BLaER1 (cell line): Measurements from ENCODE around the gene AKAP6.
"Not testable (repeated sequence)": the region's sequence is repeated elsewhere in the genome, so short reads cannot be mapped to it uniquely, and the experiment has no call there.

ENCODE experiments used
- H3K27ac ChIP-seq: shearing (Covaris generic); formaldehyde crosslinking; 2 replicates; pipeline ENCODE4 v1.8.1; 2022
- H3K27me3 ChIP-seq: shearing (Covaris generic); formaldehyde crosslinking; 2 replicates; pipeline ENCODE4 v1.8.1; 2022
- H3K36me3 ChIP-seq: shearing (Covaris generic); formaldehyde crosslinking; 2 replicates; pipeline ENCODE4 v1.8.1; 2022
- H3K4me1 ChIP-seq: shearing (Covaris generic); formaldehyde crosslinking; 2 replicates; pipeline ENCODE4 v1.8.1; 2022
- H3K4me2 ChIP-seq: shearing (Covaris generic); formaldehyde crosslinking; 2 replicates; pipeline ENCODE4 v1.8.1; 2022
- H3K4me3 ChIP-seq: shearing (Covaris generic); formaldehyde crosslinking; 2 replicates; pipeline ENCODE4 v1.8.1; 2022
- H3K9ac ChIP-seq: shearing (Covaris generic); formaldehyde crosslinking; 2 replicates; pipeline ENCODE4 v1.8.1; 2022
- H3K9me3 ChIP-seq: shearing (Covaris generic); formaldehyde crosslinking; 2 replicates; pipeline ENCODE4 v1.8.1; 2022
- H4K20me1 ChIP-seq: shearing (Covaris generic); formaldehyde crosslinking; 2 replicates; pipeline ENCODE4 v1.8.1; 2022
- Cebpa-rat ChIP-seq: shearing (Covaris generic); IDR thresholded peaks from 2 replicates; pipeline ENCODE4 v1.8.1; 2022

Gene AKAP6

GRCh38 chr14:32382704-32383103 is 53.6 kb downstream of the AKAP6 start:
- Histone ChIP-seq H3K4me3 (no peak overlapping the region), H4K20me1 (no peaks in the 10 kb centered on the region)

GRCh38 chr14:32383364-32384009 is 54.4 kb downstream of the AKAP6 start:
- no peaks in the 10 kb centered on the region for H4K20me1 ChIP-seq

More at GRCh38 chr14:32382704-32383103, 53.6 kb downstream of the AKAP6 start:
- no peak for TF ChIP-seq Cebpa-rat
- Histone ChIP-seq H3K4me2 (no peak overlapping the region), H3K27me3 (no peaks in the 10 kb centered on the region), H3K9ac (no peak overlapping the region), H3K36me3 (no peaks in the 10 kb centered on the region), H3K9me3 (no peaks in the 10 kb centered on the region), H3K4me1 (peaks cover 6% of the 10 kb centered on the region; the same call in 1 of the 2 replicates), H3K27ac (no peak overlapping the region)

GRCh38 chr14:32384464-32384863 is 55.4 kb downstream of the AKAP6 start:
- no peaks in the 10 kb centered on the region for H3K9me3 ChIP-seq
- no peak for TF ChIP-seq Cebpa-rat
- H3K36me3 ChIP-seq = no peaks in the 10 kb centered on the region
- no peaks in the 10 kb centered on the region for H4K20me1 ChIP-seq
- H3K27ac ChIP-seq = no peak overlapping the region
- H3K9ac ChIP-seq = no peak overlapping the region
- H3K27me3 ChIP-seq = no peaks in the 10 kb centered on the region
- H3K4me1 ChIP-seq = peaks cover 2% of the 10 kb centered on the region; the same call in 1 of the 2 replicates
- H3K4me2 ChIP-seq = no peak overlapping the region
- H3K4me3 ChIP-seq = no peak overlapping the region

More at GRCh38 chr14:32383364-32384009, 54.4 kb downstream of the AKAP6 start:
- H3K27ac ChIP-seq = no peak overlapping the region
- H3K4me2 ChIP-seq = no peak overlapping the region
- TF ChIP-seq Cebpa-rat = no peak
- H3K9me3 ChIP-seq = no peaks in the 10 kb centered on the region
- H3K4me3 ChIP-seq = no peak overlapping the region
- no peaks in the 10 kb centered on the region for H3K36me3 ChIP-seq
- H3K9ac ChIP-seq = no peak overlapping the region
- H3K27me3 ChIP-seq = no peaks in the 10 kb centered on the region
- peaks cover 6% of the 10 kb centered on the region; the same call in 1 of the 2 replicates for H3K4me1 ChIP-seq

- H3K27ac ChIP-seq, H3K36me3 ChIP-seq, H3K9ac ChIP-seq, H3K4me2 ChIP-seq, H3K9me3 ChIP-seq, H3K4me1 ChIP-seq, H3K4me3 ChIP-seq, H4K20me1 ChIP-seq, H3K27me3 ChIP-seq: not testable (repeated sequence)
These were observed 58.2 kb downstream of the AKAP6 start for GRCh38 chr14:32387295-32387694.

GRCh38 chr14:32393119-32393518 is 64.0 kb downstream of the AKAP6 start:
- H3K9ac ChIP-seq = no peak overlapping the region
- H3K4me2 ChIP-seq = no peak overlapping the region
- H3K27ac ChIP-seq = no peak overlapping the region
- no peaks in the 10 kb centered on the region for H3K36me3 ChIP-seq
- H4K20me1 ChIP-seq = no peaks in the 10 kb centered on the region
- no peak for TF ChIP-seq Cebpa-rat
- H3K4me3 ChIP-seq = no peak overlapping the region
- H3K9me3 ChIP-seq = no peaks in the 10 kb centered on the region
- no peaks in the 10 kb centered on the region for H3K27me3 ChIP-seq
- no peaks in the 10 kb centered on the region for H3K4me1 ChIP-seq

- Histone ChIP-seq H3K27ac (no peak overlapping the region), H4K20me1 (no peaks in the 10 kb centered on the region), H3K9ac (no peak overlapping the region), H3K4me2 (no peak overlapping the region), H3K9me3 (no peaks in the 10 kb centered on the region), H3K36me3 (no peaks in the 10 kb centered on the region), H3K27me3 (no peaks in the 10 kb centered on the region), H3K4me3 (no peak overlapping the region), H3K4me1 (no peaks in the 10 kb centered on the region)
- TF ChIP-seq Cebpa-rat = no peak
These were observed 64.9 kb downstream of the AKAP6 start for GRCh38 chr14:32394038-32394437.

GRCh38 chr14:32396885-32397284 is 67.8 kb downstream of the AKAP6 start:
- Histone ChIP-seq H3K9me3 (no peaks in the 10 kb centered on the region), H3K4me2 (no peak overlapping the region), H3K9ac (no peak overlapping the region), H4K20me1 (no peaks in the 10 kb centered on the region), H3K4me1 (no peaks in the 10 kb centered on the region), H3K27me3 (no peaks in the 10 kb centered on the region), H3K36me3 (no peaks in the 10 kb centered on the region), H3K27ac (no peak overlapping the region), H3K4me3 (no peak overlapping the region)
- no peak for TF ChIP-seq Cebpa-rat

- no peak overlapping the region for H3K27ac ChIP-seq
- no peak overlapping the region for H3K4me3 ChIP-seq
- H3K27me3 ChIP-seq = no peaks in the 10 kb centered on the region
- H3K36me3 ChIP-seq = no peaks in the 10 kb centered on the region
- H4K20me1 ChIP-seq = no peaks in the 10 kb centered on the region
- H3K4me2 ChIP-seq = no peak overlapping the region
- H3K9ac ChIP-seq = no peak overlapping the region
- no peaks in the 10 kb centered on the region for H3K9me3 ChIP-seq
- H3K4me1 ChIP-seq = no peaks in the 10 kb centered on the region
- TF ChIP-seq Cebpa-rat = no peak
These were observed 69.0 kb downstream of the AKAP6 start for GRCh38 chr14:32397861-32398640.

- Histone ChIP-seq H4K20me1 (no peaks in the 10 kb centered on the region), H3K9me3 (no peaks in the 10 kb centered on the region), H3K9ac (no peak overlapping the region), H3K36me3 (no peaks in the 10 kb centered on the region), H3K4me3 (no peak overlapping the region), H3K27ac (no peak overlapping the region), H3K27me3 (no peaks in the 10 kb centered on the region), H3K4me2 (no peak overlapping the region), H3K4me1 (no peaks in the 10 kb centered on the region)
- TF ChIP-seq Cebpa-rat = no peak
These were observed 70.8 kb downstream of the AKAP6 start for GRCh38 chr14:32399920-32400319.

GRCh38 chr14:32400480-32400879 is 71.4 kb downstream of the AKAP6 start:
- H3K36me3 ChIP-seq = no peaks in the 10 kb centered on the region
- no peaks in the 10 kb centered on the region for H3K9me3 ChIP-seq
- no peaks in the 10 kb centered on the region for H3K27me3 ChIP-seq
- no peak overlapping the region for H3K27ac ChIP-seq
- no peak overlapping the region for H3K4me2 ChIP-seq
- no peak overlapping the region for H3K9ac ChIP-seq
- H4K20me1 ChIP-seq = no peaks in the 10 kb centered on the region
- H3K4me3 ChIP-seq = no peak overlapping the region
- no peaks in the 10 kb centered on the region for H3K4me1 ChIP-seq
- TF ChIP-seq Cebpa-rat = no peak
